DND-41 (cell line): Measurements from ENCODE around the gene UAP1L1.

Experiments used
- CTCF ChIP-seq: IDR thresholded peaks from 2 replicates; pipeline ENCODE4 v1.5.1; 2012; ENCODE audit warnings: borderline replicate concordance, low read length, moderate library complexity, mild to moderate bottlenecking; ENCODE audit not compliant: poor library complexity, severe bottlenecking; ENCODE audit errors: extremely low read depth
- EZH2 ChIP-seq: IDR thresholded peaks from 3 replicates; pipeline ENCODE4 v1.6.1; 2012; ENCODE audit warnings: borderline replicate concordance, low read depth, mild to moderate bottlenecking, moderate library complexity, low read length, inconsistent platforms; ENCODE audit not compliant: severe bottlenecking

DNA sequence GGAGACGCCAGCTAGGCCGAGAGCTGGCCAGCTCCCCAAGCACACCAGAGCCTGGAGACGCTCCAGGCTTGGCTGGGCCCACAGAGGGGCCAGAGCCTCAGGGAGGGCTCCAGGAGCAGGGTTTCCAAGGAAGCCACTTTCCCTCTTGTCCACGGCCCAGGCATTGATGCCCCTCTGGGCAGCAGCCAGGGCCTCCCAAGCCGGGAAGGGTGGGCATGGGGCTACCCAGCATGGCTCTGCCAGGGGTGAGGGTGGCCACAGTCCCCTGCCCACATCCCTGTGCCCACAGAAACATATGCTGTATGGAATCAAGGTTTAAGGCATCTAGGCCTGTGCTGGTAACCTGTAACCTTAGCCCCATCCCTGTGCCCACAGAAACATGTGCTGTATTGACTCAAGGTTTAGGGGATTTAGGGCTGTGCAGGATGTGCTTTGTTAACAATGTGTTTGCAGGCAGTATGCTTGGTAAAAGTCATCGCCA, 38.8 kb downstream of the UAP1L1 start:
- TF ChIP-seq CTCF: no peak
- TF ChIP-seq EZH2: no peak
